GM21381 (cell line): ENCODE measurements around the gene CTNNA3.
"Not testable (repeated sequence)": the region's sequence is repeated elsewhere in the genome, so short reads cannot be mapped to it uniquely, and the experiment has no call there.

Experiments
- ATAC-seq: cut with Tn5 transposase; IDR thresholded peaks from one replicate; pipeline ENCODE4 v1.9.1; 2021; ENCODE audit warnings: mild to moderate bottlenecking, moderate library complexity; ENCODE audit not compliant: unreplicated experiment

The CTNNA3 gene

GRCh38 chr10:67259319-67259929, 436.6 kb downstream of the CTNNA3 start:
- no peak for ATAC-seq

GRCh38 chr10:67257427-67258144, 438.4 kb downstream of the CTNNA3 start:
- no peak for ATAC-seq

- no peak for ATAC-seq
Observed at GRCh38 chr10:67257018-67257417, 439.0 kb downstream of the CTNNA3 start.

- ATAC-seq, result no peak
Observed at GRCh38 chr10:67250686-67251085, 445.3 kb downstream of the CTNNA3 start.

GRCh38 chr10:67246066-67246555, 449.9 kb downstream of the CTNNA3 start:
- no peak for ATAC-seq

- no peak for ATAC-seq
Observed at GRCh38 chr10:67242528-67242927, 453.5 kb downstream of the CTNNA3 start.

GRCh38 chr10:67241451-67241850, 454.5 kb downstream of the CTNNA3 start:
- ATAC-seq, result no peak

GRCh38 chr10:67239864-67240497, 456.0 kb downstream of the CTNNA3 start:
- no peak for ATAC-seq

GRCh38 chr10:67230680-67231500, 465.1 kb downstream of the CTNNA3 start:
- not testable (repeated sequence) for ATAC-seq

- no peak for ATAC-seq
Observed at GRCh38 chr10:67225226-67225625, 470.8 kb downstream of the CTNNA3 start.

- no peak for ATAC-seq
Observed at GRCh38 chr10:67224553-67224952, 471.4 kb downstream of the CTNNA3 start.

GRCh38 chr10:67222934-67223333, 473.1 kb downstream of the CTNNA3 start:
- no peak for ATAC-seq

GRCh38 chr10:67221939-67222494, 474.0 kb downstream of the CTNNA3 start:
- ATAC-seq, result no peak

GRCh38 chr10:67211680-67212079, 484.3 kb downstream of the CTNNA3 start:
- no peak for ATAC-seq

- ATAC-seq, result not testable (repeated sequence)
Observed at GRCh38 chr10:67207923-67208322, 488.1 kb downstream of the CTNNA3 start.

- ATAC-seq, result no peak
Observed at GRCh38 chr10:67200913-67201564, 495.0 kb downstream of the CTNNA3 start.

- ATAC-seq, result no peak
Observed at GRCh38 chr10:67175354-67175753, 520.6 kb downstream of the CTNNA3 start.

GRCh38 chr10:67173787-67174186, 522.2 kb downstream of the CTNNA3 start:
- no peak for ATAC-seq

GRCh38 chr10:67171970-67172369, 524.0 kb downstream of the CTNNA3 start:
- no peak for ATAC-seq

GRCh38 chr10:67156239-67156638, 539.8 kb downstream of the CTNNA3 start:
- ATAC-seq, result no peak
